Measurements from ENCODE around the gene FRMPD1. TPM values are rescaled to one million over a fixed set of nuclear protein-coding genes. Genes with fewer than 3 reads are reported as not detected.

Gene FRMPD1
- total and polyA plus RNA-seq, 10 of the 15 experiments (the other 5 are each of a cell fraction or from before 2014, with no cell fraction given), result 0.01 to 0.08 (median 0.05) TPM; not detected in 6

DNA sequence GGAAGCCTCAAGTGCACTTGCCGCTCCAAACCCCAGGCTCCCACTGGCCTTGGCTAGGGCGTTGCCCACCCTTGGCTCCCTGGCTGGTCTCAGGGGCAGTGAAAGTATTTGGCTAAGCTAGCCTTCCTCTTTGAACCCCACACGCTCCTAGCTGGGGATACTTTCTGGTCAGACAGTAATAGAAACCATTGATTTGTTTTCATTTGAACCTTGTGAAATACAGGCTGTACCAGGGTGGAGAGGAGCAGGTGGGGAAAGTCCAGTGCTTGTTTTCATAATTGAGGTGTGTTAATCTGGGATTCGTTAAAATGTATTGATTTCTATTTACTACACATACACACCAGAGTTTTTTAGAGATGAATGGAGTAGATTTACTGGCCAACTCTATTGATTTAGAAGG is 57.0 kb downstream of the FRMPD1 start:
- Histone ChIP-seq H3K9me3 (replicated peaks; ENCODE audit: control insufficient read depth, insufficient read depth, low read length) (no peaks in the 10 kb centered on the region), H3K4me2 (ENCODE audit: control insufficient read depth, insufficient read depth) (no peak overlapping the region), H3K4me1 (ENCODE audit: control insufficient read depth, insufficient read depth, low read length) (no peaks in the 10 kb centered on the region), H4K20me1 (ENCODE audit: control insufficient read depth, insufficient read depth) (no peaks in the 10 kb centered on the region), H3K27me3 (replicated peaks in 1 of 2; ENCODE audit: control insufficient read depth in 2 of 2, insufficient read depth in 2 of 2, low read length in 1 of 2) (peaks cover 0 to 2% of the 10 kb centered on the region in 2 experiments; a peak in 2 of 4 replicates), H3K36me3 (ENCODE audit: control insufficient read depth in 2 of 2, insufficient read depth in 2 of 2, low read length in 1 of 2) (no peaks in the 10 kb centered on the region), H3K27ac (ENCODE audit: control insufficient read depth, insufficient read depth) (no peak overlapping the region), H3K9ac (ENCODE audit: control insufficient read depth, insufficient read depth, low read length) (no peak overlapping the region), H2AFZ (ENCODE audit: control insufficient read depth, low read depth, low read length) (no peak overlapping the region), H3K4me3 (no peak overlapping the region), H3K79me2 (ENCODE audit: control insufficient read depth, insufficient read depth, low read length) (no peaks in the 10 kb centered on the region)
- RAD21 ChIA-PET (ENCODE audit: unreplicated experiment), result no interaction called here
- WGBS (ENCODE audit: insufficient coverage, insufficient replicate concordance, low lambda C conversion rate, missing lambda C conversion rate), result 28% methylated on average over 4 of the region's 4 CpGs
- CTCF ChIA-PET, result no interaction called here
- TF ChIP-seq, protein P1, sequence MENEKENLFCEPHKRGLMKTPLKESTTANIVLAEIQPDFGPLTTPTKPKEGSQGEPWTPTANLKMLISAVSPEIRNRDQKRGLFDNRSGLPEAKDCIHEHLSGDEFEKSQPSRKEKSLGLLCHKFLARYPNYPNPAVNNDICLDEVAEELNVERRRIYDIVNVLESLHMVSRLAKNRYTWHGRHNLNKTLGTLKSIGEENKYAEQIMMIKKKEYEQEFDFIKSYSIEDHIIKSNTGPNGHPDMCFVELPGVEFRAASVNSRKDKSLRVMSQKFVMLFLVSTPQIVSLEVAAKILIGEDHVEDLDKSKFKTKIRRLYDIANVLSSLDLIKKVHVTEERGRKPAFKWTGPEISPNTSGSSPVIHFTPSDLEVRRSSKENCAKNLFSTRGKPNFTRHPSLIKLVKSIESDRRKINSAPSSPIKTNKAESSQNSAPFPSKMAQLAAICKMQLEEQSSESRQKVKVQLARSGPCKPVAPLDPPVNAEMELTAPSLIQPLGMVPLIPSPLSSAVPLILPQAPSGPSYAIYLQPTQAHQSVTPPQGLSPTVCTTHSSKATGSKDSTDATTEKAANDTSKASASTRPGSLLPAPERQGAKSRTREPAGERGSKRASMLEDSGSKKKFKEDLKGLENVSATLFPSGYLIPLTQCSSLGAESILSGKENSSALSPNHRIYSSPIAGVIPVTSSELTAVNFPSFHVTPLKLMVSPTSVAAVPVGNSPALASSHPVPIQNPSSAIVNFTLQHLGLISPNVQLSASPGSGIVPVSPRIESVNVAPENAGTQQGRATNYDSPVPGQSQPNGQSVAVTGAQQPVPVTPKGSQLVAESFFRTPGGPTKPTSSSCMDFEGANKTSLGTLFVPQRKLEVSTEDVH (IDR thresholded peaks at IDR 0.05; ENCODE audit: low read depth, partially characterized antibody), result no peak
- TF ChIP-seq ZBED1 (IDR thresholded peaks at IDR 0.05; ENCODE audit: borderline replicate concordance), result no peak
- TF ChIP-seq TCF12 (IDR thresholded peaks at IDR 0.05; ENCODE audit: low read depth, low read length), result no peak
- no peak for TF ChIP-seq POLR2A (IDR thresholded peaks at IDR 0.05; ENCODE audit: low read depth, low read length)
- TF ChIP-seq POU2F2 (IDR thresholded peaks at IDR 0.05; ENCODE audit: borderline replicate concordance, low read depth, low read length), result no peak
- no peak for TF ChIP-seq NFXL1 (IDR thresholded peaks at IDR 0.05; ENCODE audit: borderline replicate concordance)
- no peak for TF ChIP-seq EP300 (IDR thresholded peaks at IDR 0.05; ENCODE audit: borderline replicate concordance in 1 of 2, control insufficient read depth in 1 of 2, low read depth in 2 of 2, low read length in 2 of 2)
- TF ChIP-seq, protein P2, sequence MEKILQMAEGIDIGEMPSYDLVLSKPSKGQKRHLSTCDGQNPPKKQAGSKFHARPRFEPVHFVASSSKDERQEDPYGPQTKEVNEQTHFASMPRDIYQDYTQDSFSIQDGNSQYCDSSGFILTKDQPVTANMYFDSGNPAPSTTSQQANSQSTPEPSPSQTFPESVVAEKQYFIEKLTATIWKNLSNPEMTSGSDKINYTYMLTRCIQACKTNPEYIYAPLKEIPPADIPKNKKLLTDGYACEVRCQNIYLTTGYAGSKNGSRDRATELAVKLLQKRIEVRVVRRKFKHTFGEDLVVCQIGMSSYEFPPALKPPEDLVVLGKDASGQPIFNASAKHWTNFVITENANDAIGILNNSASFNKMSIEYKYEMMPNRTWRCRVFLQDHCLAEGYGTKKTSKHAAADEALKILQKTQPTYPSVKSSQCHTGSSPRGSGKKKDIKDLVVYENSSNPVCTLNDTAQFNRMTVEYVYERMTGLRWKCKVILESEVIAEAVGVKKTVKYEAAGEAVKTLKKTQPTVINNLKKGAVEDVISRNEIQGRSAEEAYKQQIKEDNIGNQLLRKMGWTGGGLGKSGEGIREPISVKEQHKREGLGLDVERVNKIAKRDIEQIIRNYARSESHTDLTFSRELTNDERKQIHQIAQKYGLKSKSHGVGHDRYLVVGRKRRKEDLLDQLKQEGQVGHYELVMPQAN (conservative IDR thresholded peaks at IDR 0.05), result no peak
- TF ChIP-seq CBX5 (IDR thresholded peaks at IDR 0.05; ENCODE audit: low read depth), result no peak
- no peak for TF ChIP-seq HDAC2 (IDR thresholded peaks at IDR 0.05)
- TF ChIP-seq STAT3 (IDR thresholded peaks at IDR 0.05; ENCODE audit: low read depth, low read length), result no peak
- TF ChIP-seq, protein P3, sequence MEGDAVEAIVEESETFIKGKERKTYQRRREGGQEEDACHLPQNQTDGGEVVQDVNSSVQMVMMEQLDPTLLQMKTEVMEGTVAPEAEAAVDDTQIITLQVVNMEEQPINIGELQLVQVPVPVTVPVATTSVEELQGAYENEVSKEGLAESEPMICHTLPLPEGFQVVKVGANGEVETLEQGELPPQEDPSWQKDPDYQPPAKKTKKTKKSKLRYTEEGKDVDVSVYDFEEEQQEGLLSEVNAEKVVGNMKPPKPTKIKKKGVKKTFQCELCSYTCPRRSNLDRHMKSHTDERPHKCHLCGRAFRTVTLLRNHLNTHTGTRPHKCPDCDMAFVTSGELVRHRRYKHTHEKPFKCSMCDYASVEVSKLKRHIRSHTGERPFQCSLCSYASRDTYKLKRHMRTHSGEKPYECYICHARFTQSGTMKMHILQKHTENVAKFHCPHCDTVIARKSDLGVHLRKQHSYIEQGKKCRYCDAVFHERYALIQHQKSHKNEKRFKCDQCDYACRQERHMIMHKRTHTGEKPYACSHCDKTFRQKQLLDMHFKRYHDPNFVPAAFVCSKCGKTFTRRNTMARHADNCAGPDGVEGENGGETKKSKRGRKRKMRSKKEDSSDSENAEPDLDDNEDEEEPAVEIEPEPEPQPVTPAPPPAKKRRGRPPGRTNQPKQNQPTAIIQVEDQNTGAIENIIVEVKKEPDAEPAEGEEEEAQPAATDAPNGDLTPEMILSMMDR (IDR thresholded peaks at IDR 0.05 in 2 of 3, conservative IDR thresholded peaks at IDR 0.05 in 1 of 3; ENCODE audit: control insufficient read depth in 2 of 3, extremely low read depth in 1 of 3, insufficient read depth in 1 of 3, low read depth in 3 of 3, low read length in 3 of 3), result no peak
- TF ChIP-seq PAX5 (IDR thresholded peaks at IDR 0.05; ENCODE audit: borderline replicate concordance, low read depth, low read length), result no peak
- TF ChIP-seq YY1 (IDR thresholded peaks at IDR 0.05; ENCODE audit: low read depth, low read length), result no peak
- TF ChIP-seq CBX3 (IDR thresholded peaks at IDR 0.05; ENCODE audit: borderline replicate concordance, low read depth), result no peak
- TF ChIP-seq ZNF274 (IDR thresholded peaks at IDR 0.05; ENCODE audit: insufficient read depth, insufficient read length), result no peak
- no peak for TF ChIP-seq BHLHE40 (IDR thresholded peaks at IDR 0.05; ENCODE audit: borderline replicate concordance in 1 of 2, low read depth in 2 of 2, low read length in 1 of 2)
- TF ChIP-seq HDAC6 (IDR thresholded peaks at IDR 0.05; ENCODE audit: unreplicated experiment), result no peak
- TF ChIP-seq CREM (IDR thresholded peaks at IDR 0.05; ENCODE audit: low read depth), result no peak
- SMC1A ChIA-PET (ENCODE audit: uncharacterized antibody, unreplicated experiment), result no interaction called here
- no TSS peak for BruUV-seq (replicated peaks)
- FAIRE-seq (no peak), DNase-seq (ENCODE audit: low read depth, low spot score) (no peak), ATAC-seq (no peak)
- intact Hi-C loops (cut with micrococcal nuclease; ENCODE audit: unreplicated experiment), result no loop called here
- POLR2A ChIA-PET, result no interaction called here
- in situ Hi-C loops (cut with MboI), result no loop called here

Measured in GM12878 (cell line).